Endothelial cell of umbilical vein (primary cell): ENCODE measurements around the gene NFU1. TPM values are rescaled to one million over a fixed set of nuclear protein-coding genes. Genes with fewer than 3 reads are reported as not detected.

ENCODE experiments used
- BruUV-seq: library from RNA; stranded (reverse); fragments of 400-500 nt; replicated peaks from 2 replicates; lab custom pipeline; 2021; lab: Mats Ljungman, UMichigan
- CTCF ChIA-PET: fragments of 300-600, 350-600 bp; sonication (Branson Sonifier 250); formaldehyde crosslinking; loops from one replicate; lab custom pipeline; 2021; ENCODE audit warnings: antibody characterized with exemption, inconsistent platforms; lab: Charles Lee
- POLR2A ChIA-PET: fragments of 300-600, 350-600 bp; sonication (Branson Sonifier 250); formaldehyde crosslinking; loops from one replicate; lab custom pipeline; 2021; ENCODE audit warnings: antibody characterized with exemption, inconsistent platforms; lab: Charles Lee
- DNase-seq: peaks from one replicate; pipeline ENCODE4 v3.0.0-alpha.2; 2011; ENCODE audit warnings: low read depth, low spot score
- FAIRE-seq: peaks from 2 replicates; lab custom pipeline; 2011; peaks lifted over from hg19 to GRCh38; lab: Jason Lieb, UNC
- H2AFZ ChIP-seq: 2 replicates; pipeline ENCODE4 v1.6.0; 2012; ENCODE audit warnings: low read depth, low read length, control low read depth, inconsistent platforms
- H3K27ac ChIP-seq: 2 replicates; pipeline ENCODE4 v1.5.1; 2011; ENCODE audit warnings: low read depth, mild to moderate bottlenecking, control low read depth, low read length, moderate library complexity; ENCODE audit not compliant: insufficient read depth
- H3K27me3 ChIP-seq, 2 experiments: 2 replicates each; pipeline versions ENCODE4 v1.6.0 to v1.6.1; 2011; ENCODE audit warnings: low read length in 2 of 2, mixed read lengths in 1 of 2; ENCODE audit not compliant: control insufficient read depth in 2 of 2, insufficient read depth in 2 of 2
- H3K36me3 ChIP-seq, 2 experiments: 2 replicates in 1 of 2; 3 replicates in 1 of 2; pipeline ENCODE4 v1.5.1; 2011; ENCODE audit warnings: low read length in 2 of 2, mild to moderate bottlenecking in 1 of 2, moderate library complexity in 1 of 2; ENCODE audit not compliant: control insufficient read depth in 2 of 2, insufficient read depth in 2 of 2; ENCODE audit errors: extremely low read depth in 1 of 2
- H3K4me1 ChIP-seq: 3 replicates; pipeline ENCODE4 v1.5.1; 2011; ENCODE audit warnings: mild to moderate bottlenecking, low read length; ENCODE audit not compliant: control insufficient read depth, insufficient read depth; ENCODE audit errors: extremely low read depth
- H3K4me2 ChIP-seq: 2 replicates; pipeline ENCODE4 v1.6.1; 2011; ENCODE audit warnings: low read length, control low read depth, mixed read lengths; ENCODE audit not compliant: insufficient read depth
- H3K4me3 ChIP-seq, 3 experiments: fragments of 200-600 bp in 1 of 3; sonication (generic), shearing (Covaris generic) in 1 of 3; replicated peaks in 1 of 3; 2 replicates each; pipeline ENCODE4 v1.5.1; 2011 to 2016; ENCODE audit warnings: control low read depth in 3 of 3, low read length in 3 of 3, mild to moderate bottlenecking in 2 of 3, inconsistent platforms in 1 of 3, low read depth in 1 of 3, moderate library complexity in 1 of 3; ENCODE audit not compliant: insufficient read depth in 1 of 3
- H3K79me2 ChIP-seq: 2 replicates; pipeline ENCODE4 v1.6.0; 2012; ENCODE audit warnings: low read length, inconsistent platforms; ENCODE audit not compliant: control insufficient read depth, insufficient read depth
- H3K9ac ChIP-seq: replicated peaks from 2 replicates; pipeline ENCODE3; 2011; ENCODE audit warnings: low read length, control low read depth; ENCODE audit not compliant: insufficient read depth; ENCODE audit errors: extremely low read depth
- H3K9me1 ChIP-seq: replicated peaks from 3 replicates; pipeline ENCODE4 v1.6.0; 2011; ENCODE audit warnings: mild to moderate bottlenecking, low read length; ENCODE audit not compliant: control insufficient read depth, insufficient read depth; ENCODE audit errors: extremely low read depth
- H3K9me3 ChIP-seq: replicated peaks from 2 replicates; pipeline ENCODE4 v1.5.1; 2012; ENCODE audit warnings: low read length, inconsistent platforms; ENCODE audit not compliant: control insufficient read depth, insufficient read depth
- H4K20me1 ChIP-seq: replicated peaks from 2 replicates; pipeline ENCODE3; 2011; ENCODE audit warnings: mild to moderate bottlenecking, low read length; ENCODE audit not compliant: control insufficient read depth, insufficient read depth; ENCODE audit errors: extremely low read depth
- CTCF ChIP-seq, 2 donors: IDR thresholded peaks; 1 replicate in 1 of 2; 2 replicates in 1 of 2; pipeline ENCODE4 v1.5.1; 2011; ENCODE audit warnings: low read length in 2 of 2, mild to moderate bottlenecking in 2 of 2, moderate library complexity in 2 of 2, control low read depth in 1 of 2, inconsistent platforms in 1 of 2, low read depth in 1 of 2; ENCODE audit not compliant: insufficient read depth in 1 of 2; ENCODE audit errors: extremely low read depth in 1 of 2
- EZH2 ChIP-seq: IDR thresholded peaks from 2 replicates; pipeline ENCODE4 v1.6.1; 2012; ENCODE audit warnings: borderline replicate concordance, low read depth, mild to moderate bottlenecking, moderate library complexity, low read length, inconsistent platforms; ENCODE audit not compliant: severe bottlenecking
- FOS ChIP-seq: IDR thresholded peaks from 2 replicates; pipeline ENCODE4 v1.6.1; 2011; ENCODE audit warnings: mild to moderate bottlenecking, low read length, moderate library complexity, borderline replicate concordance; ENCODE audit not compliant: insufficient read depth
- GATA2 ChIP-seq: IDR thresholded peaks from 2 replicates; pipeline ENCODE4 v1.7.0; 2011; ENCODE audit warnings: low read depth, mild to moderate bottlenecking, moderate library complexity, mixed read lengths, low read length; ENCODE audit not compliant: insufficient read length, insufficient read depth
- JUN ChIP-seq: IDR thresholded peaks from 2 replicates; pipeline ENCODE4 v1.6.1; 2011; ENCODE audit warnings: borderline replicate concordance, low read depth; ENCODE audit not compliant: insufficient read length, insufficient read depth
- MAX ChIP-seq: IDR thresholded peaks from 2 replicates; pipeline ENCODE4 v1.6.1; 2011; ENCODE audit not compliant: insufficient read depth, insufficient read length
- MYC ChIP-seq: IDR thresholded peaks from one replicate; pipeline ENCODE4 v1.6.1; 2011; ENCODE audit warnings: mild to moderate bottlenecking, low read depth, low read length
- POLR2A ChIP-seq: IDR thresholded peaks from 2 replicates; pipeline ENCODE4 v1.6.1; 2012; ENCODE audit warnings: low read depth, mild to moderate bottlenecking, control low read depth, low read length
- POLR2AphosphoS5 ChIP-seq: IDR thresholded peaks from 2 replicates; pipeline ENCODE4 v1.6.1; 2012; ENCODE audit warnings: low read depth, mild to moderate bottlenecking, control low read depth, low read length, moderate library complexity; ENCODE audit not compliant: insufficient read depth
- dilution Hi-C: fragments of 300-500 bp; cut with MboI; formaldehyde crosslinking; loops from one replicate; pipeline ENCODE4 v1.15.0; 2019; ENCODE audit warnings: low sequenced_read_pairs; ENCODE audit not compliant: extremely low pct_ligation_motif_present
- intact Hi-C: fragments of 100-400 bp; cut with micrococcal nuclease; formaldehyde crosslinking; loops from one replicate; pipeline ENCODE4 v1.10.0; 2022
- polyA plus RNA-seq, 4 experiments: library from polyadenylated mRNA; depleted of rRNA in 3 of 4; stranded (reverse) in 3 of 4; unstranded in 1 of 4; fragments of >200 nt; gene quantifications; 2 replicates each; pipeline versions ENCODE4 v1.2.1 to v1.2.3, GENCODE V29; 2011 to 2012; ENCODE audit warnings: missing spikeins in 1 of 4
- total RNA-seq: library from RNA; stranded (reverse); gene quantifications from 2 replicates; pipeline ENCODE4 v1.2.3, GENCODE V29; 2021

NFU1 gene
- total and polyA plus RNA-seq, 2 donors (not counting 3 experiments of a cell fraction or from before 2014, with no cell fraction given): 19.6 to 49.7 TPM

GRCh38 chr2:69436596-69436937 is 668 bp downstream of the NFU1 start:
- Histone ChIP-seq H3K79me2 (peaks cover 17% of the 10 kb centered on the region), H4K20me1 (no peaks in the 10 kb centered on the region), H3K36me3 (no peaks in the 10 kb centered on the region), H3K4me2 (peak overlapping the region; percentile 93), H3K27ac (peak overlapping the region; percentile 57), H3K9me3 (no peaks in the 10 kb centered on the region), H2AFZ (peak overlapping the region; percentile 84), H3K9ac (peak overlapping the region; percentile 85), H3K4me1 (peaks cover 9% of the 10 kb centered on the region), H3K27me3 (no peaks in the 10 kb centered on the region), H3K4me3 (peak overlapping the region; percentile 74 to 92 (median 78)), H3K9me1 (no peaks in the 10 kb centered on the region)
- ChIA-PET POLR2A (interaction anchor here (1.2 kb wide), 1 partner anchor 8 kb away, joined by 3 read pairs; no protein-coding TSS in a partner anchor), CTCF (interaction anchor here (1.1 to 1.4 kb wide), 8 partner anchors 19 to 410 kb away, joined by 3 to 5 read pairs (median 3); no protein-coding TSS in a partner anchor)
- no peak for DNase-seq
- dilution Hi-C loops: no loop called here
- FAIRE-seq: no peak
- intact Hi-C loops: loop anchor here (2.0 to 5.0 kb wide), 2 partner anchors 50 to 381 kb away; partner anchors contain the start of gene GFPT1
- BruUV-seq: no TSS peak
- TF ChIP-seq MAX (no peak), JUN (no peak), POLR2AphosphoS5 (no peak), MYC (no peak), POLR2A (no peak), GATA2 (no peak), FOS (no peak), EZH2 (no peak), CTCF (IDR thresholded peaks at IDR 0.05; ENCODE audit: extremely low read depth in 1 of 2, insufficient read depth in 1 of 2, low read depth in 1 of 2, low read length in 2 of 2) (no peak)
